Smooth muscle cell (in vitro differentiated cells): Measurements from ENCODE around the gene UBR2. TPM values are rescaled to one million over a fixed set of nuclear protein-coding genes. Genes with fewer than 3 reads are reported as not detected.
A peak's percentile ranks its signal among the peaks of the same experiment; 100 is the strongest.

Experiments
- DNase-seq: peaks from one replicate; lab custom pipeline; 2025; ENCODE audit not compliant: unreplicated experiment; lab: John Stamatoyannopoulos, UW
- H2AFZ ChIP-seq: fragments of 200-600 bp; sonication (generic); 2 replicates; pipeline ENCODE4 v1.6.0; 2016; ENCODE audit warnings: antibody characterized with exemption, low read depth, mild to moderate bottlenecking
- H3F3A ChIP-seq: fragments of 200-600 bp; sonication (generic); 2 replicates; pipeline ENCODE4 v1.6.0; 2017; ENCODE audit warnings: antibody characterized with exemption, low read depth
- H3K27ac ChIP-seq: fragments of 200-600 bp; sonication (generic); 2 replicates; pipeline ENCODE4 v1.5.1; 2016; ENCODE audit warnings: low read depth, mild to moderate bottlenecking
- H3K27me3 ChIP-seq: fragments of 200-600 bp; sonication (generic); 2 replicates; pipeline ENCODE4 v1.6.1; 2016; ENCODE audit warnings: low read depth, mild to moderate bottlenecking
- H3K36me3 ChIP-seq: fragments of 200-600 bp; sonication (generic); 2 replicates; pipeline ENCODE4 v1.5.1; 2016; ENCODE audit warnings: low read depth
- H3K4me1 ChIP-seq: fragments of 200-600 bp; sonication (generic); 2 replicates; pipeline ENCODE4 v1.5.1; 2016; ENCODE audit warnings: low read depth
- H3K4me2 ChIP-seq: fragments of 200-600 bp; sonication (generic); 2 replicates; pipeline ENCODE4 v1.6.0; 2016; ENCODE audit warnings: mild to moderate bottlenecking
- H3K4me3 ChIP-seq: fragments of 200-600 bp; sonication (generic); 2 replicates; pipeline ENCODE4 v1.5.1; 2016; ENCODE audit warnings: mild to moderate bottlenecking
- H3K79me2 ChIP-seq: fragments of 200-600 bp; sonication (generic); 2 replicates; pipeline ENCODE4 v1.6.0; 2016; ENCODE audit warnings: low read depth, mild to moderate bottlenecking
- H3K9ac ChIP-seq: fragments of 200-600 bp; sonication (generic); 2 replicates; pipeline ENCODE4 v1.6.0; 2016; ENCODE audit warnings: low read depth
- H3K9me3 ChIP-seq: fragments of 200-600 bp; sonication (generic); replicated peaks from 2 replicates; pipeline ENCODE4 v1.5.1; 2016; ENCODE audit warnings: low read depth
- H4K20me1 ChIP-seq: fragments of 200-600 bp; sonication (generic); 2 replicates; pipeline ENCODE4 v1.6.0; 2016; ENCODE audit warnings: low read depth
- CTCF ChIP-seq: fragments of 200-600 bp; sonication (generic); IDR thresholded peaks from 2 replicates; pipeline ENCODE4 v1.5.1; 2017; ENCODE audit warnings: borderline replicate concordance, mild to moderate bottlenecking, antibody characterized with exemption; ENCODE audit not compliant: insufficient read depth, poor library complexity, severe bottlenecking
- WGBS: methylation state at CpG from one replicate; pipeline ENCODE4 v1.1.7; 2016; ENCODE audit warnings: low lambda C conversion rate; 5-methylcytosine and 5-hydroxymethylcytosine counted together
- polyA plus RNA-seq: library from polyadenylated mRNA; unstranded; fragments of >200 nt; fragmentation: Nextera tagmentation; extraction: Ambion mirVana; gene quantifications from 2 replicates; pipeline ENCODE4 v1.2.1, GENCODE V29; 2016
- total RNA-seq: library from RNA; depleted of rRNA; stranded (reverse); fragments of >200 nt; gene quantifications from 2 replicates; pipeline ENCODE4 v1.2.3, GENCODE V29; 2014

UBR2 gene
- total and polyA plus RNA-seq, 2 experiments from 2014 or later, result 8.1 to 22.6 TPM

GRCh38 chr6:42704937-42705374 lies 141.1 kb downstream of the UBR2 start:
- 85% methylated on average over 4 of the region's 4 CpGs for WGBS
- Histone ChIP-seq H3F3A (no peaks in the 10 kb centered on the region), H3K79me2 (no peaks in the 10 kb centered on the region), H4K20me1 (no peaks in the 10 kb centered on the region), H3K4me2 (no peak overlapping the region), H3K9ac (no peak overlapping the region), H3K9me3 (no peaks in the 10 kb centered on the region), H3K4me3 (no peak overlapping the region), H3K27ac (no peak overlapping the region), H3K4me1 (peaks cover 4% of the 10 kb centered on the region), H3K36me3 (no peaks in the 10 kb centered on the region), H3K27me3 (no peaks in the 10 kb centered on the region), H2AFZ (no peak overlapping the region)
- TF ChIP-seq CTCF, result no peak
- DNase-seq, result no peak

GRCh38 chr6:42707595-42707994 lies 143.8 kb downstream of the UBR2 start:
- Histone ChIP-seq H3K4me3 (no peak overlapping the region), H3K9ac (no peak overlapping the region), H3K4me1 (peaks cover 8% of the 10 kb centered on the region), H3F3A (no peaks in the 10 kb centered on the region), H3K36me3 (no peaks in the 10 kb centered on the region), H4K20me1 (no peaks in the 10 kb centered on the region), H3K9me3 (peaks cover 6% of the 10 kb centered on the region), H3K27ac (no peak overlapping the region), H3K79me2 (no peaks in the 10 kb centered on the region), H2AFZ (no peak overlapping the region), H3K27me3 (no peaks in the 10 kb centered on the region), H3K4me2 (no peak overlapping the region)
- no peak for TF ChIP-seq CTCF
- 94% methylated on average over 7 of the region's 7 CpGs for WGBS
- DNase-seq, result no peak

- H3K79me2 ChIP-seq, result no peaks in the 10 kb centered on the region
- H3K27ac ChIP-seq, result no peak overlapping the region
- 97% methylated on average over 10 of the region's 11 CpGs for WGBS
- peaks cover 6% of the 10 kb centered on the region for H3K9me3 ChIP-seq
- no peak overlapping the region for H3K9ac ChIP-seq
- TF ChIP-seq CTCF, result no peak
- H3K4me2 ChIP-seq, result no peak overlapping the region
- H3F3A ChIP-seq, result no peaks in the 10 kb centered on the region
- H2AFZ ChIP-seq, result no peak overlapping the region
- no peak for DNase-seq
- H3K4me3 ChIP-seq, result no peak overlapping the region
- H4K20me1 ChIP-seq, result no peaks in the 10 kb centered on the region
- no peaks in the 10 kb centered on the region for H3K36me3 ChIP-seq
- peaks cover 8% of the 10 kb centered on the region for H3K4me1 ChIP-seq
- no peaks in the 10 kb centered on the region for H3K27me3 ChIP-seq
Measured at GRCh38 chr6:42708096-42708495, 144.3 kb downstream of the UBR2 start.

- Histone ChIP-seq H3K9ac (no peak overlapping the region), H3F3A (no peaks in the 10 kb centered on the region), H3K27ac (peak overlapping the region; percentile 32), H3K4me3 (no peak overlapping the region), H3K9me3 (peaks cover 6% of the 10 kb centered on the region), H3K4me2 (peak overlapping the region; percentile 39), H3K4me1 (peaks cover 8% of the 10 kb centered on the region), H3K79me2 (no peaks in the 10 kb centered on the region), H3K27me3 (no peaks in the 10 kb centered on the region), H3K36me3 (no peaks in the 10 kb centered on the region), H2AFZ (no peak overlapping the region), H4K20me1 (no peaks in the 10 kb centered on the region)
- DNase-seq, result no peak
- TF ChIP-seq CTCF, result no peak
- 85% methylated on average over 6 of the region's 6 CpGs for WGBS
Measured at GRCh38 chr6:42709871-42710270, 146.0 kb downstream of the UBR2 start.
